Fibroblast of skin of right quadriceps (primary cell): ENCODE data around the gene CPT1B.
"Not testable (repeated sequence)": the region's sequence is repeated elsewhere in the genome, so short reads cannot be mapped to it uniquely, and the experiment has no call there.

Experiments used
- DNase-seq: peaks from one replicate; pipeline ENCODE4 v3.0.0-alpha.2; 2013

Gene CPT1B

DNA sequence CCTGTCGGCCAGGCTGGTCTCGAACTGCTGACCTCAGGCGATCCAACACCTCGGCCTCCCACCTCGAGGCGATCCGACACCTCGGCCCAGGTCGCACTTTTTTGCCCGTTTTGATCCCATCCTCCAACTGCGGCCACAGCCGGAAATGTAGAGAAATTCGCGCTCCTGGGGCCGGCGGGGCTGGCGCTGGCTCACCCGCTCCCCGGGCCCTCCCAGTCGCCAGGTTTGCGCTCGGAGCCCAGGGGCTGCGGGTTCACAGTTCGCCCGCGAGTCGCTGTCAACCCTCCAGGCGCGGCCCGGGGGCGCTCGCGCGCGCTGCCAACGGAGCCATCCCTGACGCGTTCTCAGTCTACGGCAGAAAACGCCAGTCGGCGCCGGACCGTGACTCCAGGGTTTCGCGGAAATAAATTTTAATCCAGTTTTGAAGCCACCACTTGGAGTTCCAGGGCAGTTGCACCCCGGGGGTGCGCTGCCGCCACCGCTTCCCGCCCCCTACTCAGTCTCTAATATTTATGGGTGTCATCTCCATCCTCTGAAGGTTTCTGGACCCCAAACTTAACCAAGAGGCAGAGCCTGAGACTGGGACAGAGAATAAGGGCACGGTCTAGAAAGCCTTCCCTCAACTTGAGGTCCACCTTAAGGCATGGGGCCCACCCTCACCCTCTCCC, 34.0 kb downstream of the CPT1B start:
- peak; percentile 59 for DNase-seq

DNA sequence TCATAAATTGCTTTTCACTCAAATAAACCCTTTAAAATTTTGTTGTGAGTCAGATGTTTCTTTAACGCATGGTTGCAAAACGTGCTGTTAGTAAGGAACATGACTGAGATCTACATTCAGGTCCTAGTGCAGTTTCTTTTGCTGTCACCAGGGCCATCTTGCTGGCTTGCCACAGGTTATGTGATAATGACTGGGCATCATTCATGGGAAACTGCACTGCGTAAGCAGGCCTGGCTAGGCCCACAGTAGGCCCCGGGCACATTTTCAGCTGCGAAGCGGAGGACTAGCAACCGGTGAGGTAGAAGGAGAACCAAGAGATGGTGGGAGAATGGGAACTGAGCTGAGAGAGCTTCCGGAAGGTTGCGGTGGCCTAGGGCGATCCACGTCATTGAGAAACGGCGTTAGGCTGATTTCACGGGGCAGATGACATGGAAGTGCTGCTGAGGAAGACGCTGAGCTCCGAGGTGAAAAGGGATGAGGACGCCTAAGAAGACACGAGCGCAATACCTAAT, 35.8 kb downstream of the CPT1B start:
- no peak for DNase-seq

DNA sequence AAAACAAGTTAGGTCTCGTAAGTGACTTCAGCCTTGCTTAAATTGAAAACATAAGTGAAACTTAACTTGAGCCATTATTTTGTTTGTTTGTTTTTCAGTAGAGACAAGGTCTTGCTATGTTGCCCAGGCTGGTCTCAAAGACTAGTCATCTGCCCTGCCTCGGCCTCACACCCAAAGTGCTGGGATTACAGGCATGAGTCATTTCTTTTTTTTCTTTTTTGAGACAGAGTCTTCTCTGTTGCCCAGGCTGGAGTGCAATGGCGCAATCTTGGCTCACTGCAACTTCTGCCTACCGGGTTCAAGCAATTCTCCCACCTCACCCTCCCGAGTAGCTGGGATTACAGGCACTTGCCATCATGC, 36.6 kb downstream of the CPT1B start:
- DNase-seq, result peak; percentile 82

DNA sequence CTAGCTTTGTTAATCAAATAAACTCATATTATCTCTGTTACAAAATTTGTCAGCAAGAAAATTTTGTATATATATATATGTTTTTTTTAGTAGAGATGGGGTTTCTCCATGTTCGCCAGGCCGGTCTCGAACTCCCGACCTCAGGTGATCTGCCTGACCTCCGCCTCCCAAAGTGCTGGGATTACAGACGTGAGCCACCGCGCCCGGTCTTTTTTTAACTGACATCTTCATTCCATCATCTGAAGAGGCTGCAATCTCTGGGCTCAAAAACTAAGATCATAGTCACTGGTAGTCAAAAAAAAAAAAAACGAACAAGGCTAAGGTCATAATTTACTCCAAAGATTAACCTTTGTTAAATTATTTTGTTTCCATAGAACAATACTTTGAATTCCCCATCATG, 37.8 kb downstream of the CPT1B start:
- no peak for DNase-seq

DNA sequence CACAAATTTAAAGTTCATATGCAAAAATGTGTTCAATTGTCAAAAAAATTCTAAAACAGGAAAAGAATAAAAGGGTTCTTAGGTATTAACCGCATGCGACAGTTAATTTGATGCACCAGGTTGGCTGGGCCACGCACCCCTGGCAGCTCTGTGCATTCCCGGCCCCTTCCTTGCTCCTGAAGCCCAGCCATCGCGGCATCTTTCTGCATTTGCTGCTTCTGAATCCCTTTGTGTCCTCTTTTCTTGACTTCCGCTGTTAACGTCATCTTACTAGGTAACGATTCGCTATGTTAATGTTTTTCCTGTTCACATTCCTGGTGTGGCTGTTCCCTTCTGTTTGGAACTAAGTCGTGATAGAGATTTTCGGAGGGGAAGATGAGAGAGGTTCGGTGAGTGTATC, 40.5 kb downstream of the CPT1B start:
- no peak for DNase-seq

DNA sequence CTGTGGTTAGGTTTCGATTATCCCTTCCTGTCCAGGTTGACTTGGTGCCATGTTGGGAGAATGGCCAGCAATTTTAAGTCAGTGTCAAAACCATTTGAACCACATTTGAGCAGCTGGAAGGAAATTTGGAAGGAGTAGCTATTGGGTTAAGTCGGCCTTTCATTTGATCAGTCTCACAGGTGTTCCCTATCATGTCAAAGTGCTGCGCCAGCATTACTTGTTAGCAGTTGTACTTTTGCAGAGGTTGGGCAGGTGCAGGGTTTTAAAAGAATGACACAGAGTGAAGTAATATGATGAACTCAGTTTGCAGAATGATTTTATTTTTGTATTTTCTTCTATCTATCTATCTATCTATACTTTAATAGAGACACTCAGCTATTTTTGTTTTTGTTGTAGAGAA, 42.0 kb downstream of the CPT1B start:
- no peak for DNase-seq

DNA sequence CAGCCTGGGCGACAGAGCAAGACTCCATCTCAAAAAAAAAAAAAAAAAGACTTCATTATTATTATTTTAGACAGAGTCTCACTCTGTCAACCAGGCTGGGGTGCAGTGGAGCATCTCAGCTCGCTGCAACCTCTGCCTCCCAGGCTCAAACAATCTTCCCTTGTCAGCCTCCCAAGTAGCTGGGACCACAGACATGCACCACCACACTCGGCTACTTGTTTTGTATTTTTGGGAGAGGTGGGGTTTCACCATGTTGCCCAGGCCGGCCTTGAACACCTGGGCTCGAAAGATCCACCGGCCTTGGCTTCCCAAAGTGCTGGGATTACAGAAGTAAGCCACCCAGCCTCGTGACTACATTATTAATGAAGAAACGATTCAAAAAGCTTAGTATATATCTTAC, 43.1 kb downstream of the CPT1B start:
- no peak for DNase-seq

DNA sequence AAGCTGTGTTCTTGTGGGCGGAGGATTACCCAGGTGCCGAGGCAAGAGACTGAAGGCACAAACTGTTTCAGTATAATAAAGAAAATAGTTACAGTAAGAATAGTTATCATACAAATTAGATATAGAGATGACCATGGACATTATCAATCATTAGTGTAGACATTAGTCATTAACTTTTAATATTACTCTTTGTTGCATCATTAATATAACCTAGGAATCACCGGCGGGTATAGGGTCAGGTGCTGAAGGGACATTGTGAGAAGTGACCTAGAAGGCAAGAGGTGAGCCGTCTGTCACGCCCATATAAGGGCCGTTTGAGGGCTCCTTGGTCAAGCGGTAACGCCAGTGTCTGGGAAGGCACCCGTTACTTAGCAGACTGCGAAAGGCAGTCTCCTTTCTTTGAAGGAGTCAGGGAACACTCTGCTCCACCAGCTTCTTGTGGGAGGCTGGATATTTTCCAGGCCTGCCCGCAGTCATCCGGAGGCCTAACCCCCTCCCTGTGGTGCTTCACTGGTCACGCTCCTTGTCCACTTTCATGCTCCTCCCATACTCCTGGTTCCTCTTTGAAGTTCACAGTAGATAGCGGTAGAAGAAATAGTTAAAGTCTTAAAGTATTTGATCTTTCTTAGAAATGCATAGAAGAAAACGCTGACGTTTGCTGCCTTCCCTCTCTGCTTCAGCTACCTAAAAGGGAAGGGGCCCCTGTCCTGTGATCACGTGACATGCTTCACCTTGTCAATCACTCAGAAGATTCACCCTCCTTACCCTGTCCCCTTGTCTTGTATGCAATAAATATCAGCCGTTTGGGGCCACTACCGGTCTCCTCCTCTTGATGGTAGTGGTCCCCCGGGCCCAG, 44.1 kb downstream of the CPT1B start:
- DNase-seq, result not testable (repeated sequence)

DNA sequence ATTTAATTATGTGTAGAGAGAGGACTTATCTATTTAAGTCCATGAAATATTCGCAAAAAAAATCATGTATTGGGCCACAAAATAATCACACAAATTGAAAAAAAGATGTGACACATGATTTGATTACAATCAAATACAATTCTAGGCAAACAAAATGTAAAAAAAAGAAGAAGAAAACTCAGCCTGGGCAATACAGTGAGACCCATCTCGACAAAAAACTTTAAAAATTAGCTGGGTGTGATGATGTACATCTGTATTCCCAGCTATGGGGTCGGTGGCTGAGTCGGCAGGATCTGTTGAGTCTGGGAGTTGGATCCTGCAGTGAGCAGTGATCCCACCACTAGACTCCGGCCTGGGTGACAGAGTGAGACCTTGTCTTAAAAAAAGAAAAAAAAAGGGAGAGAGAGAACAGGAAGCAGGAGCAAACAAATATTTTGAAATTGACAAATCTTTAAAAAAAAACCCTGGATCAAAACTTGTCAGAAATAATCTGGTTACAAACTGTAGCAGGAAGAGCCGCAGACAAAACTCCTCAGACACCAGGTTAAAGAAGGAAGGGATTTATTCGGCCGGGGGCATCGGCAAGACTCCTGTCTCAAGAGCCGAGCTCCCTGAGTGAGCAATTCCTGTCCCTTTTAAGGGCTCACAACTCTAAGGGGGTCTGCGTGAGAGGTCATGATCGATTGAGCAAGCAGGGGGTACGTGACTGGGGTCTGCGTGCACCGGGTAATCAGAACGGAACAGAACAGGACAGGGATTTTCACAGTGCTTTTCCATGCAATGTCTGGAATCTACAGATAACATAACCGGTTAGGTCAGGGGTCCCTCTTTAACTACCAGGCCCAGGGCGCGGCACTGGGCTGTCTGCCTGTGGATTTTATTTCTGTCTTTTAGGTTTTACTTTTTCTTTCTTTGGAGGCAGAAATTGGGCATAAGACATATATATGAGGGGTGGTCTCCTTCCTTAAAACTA, 45.1 kb downstream of the CPT1B start:
- no peak for DNase-seq

DNA sequence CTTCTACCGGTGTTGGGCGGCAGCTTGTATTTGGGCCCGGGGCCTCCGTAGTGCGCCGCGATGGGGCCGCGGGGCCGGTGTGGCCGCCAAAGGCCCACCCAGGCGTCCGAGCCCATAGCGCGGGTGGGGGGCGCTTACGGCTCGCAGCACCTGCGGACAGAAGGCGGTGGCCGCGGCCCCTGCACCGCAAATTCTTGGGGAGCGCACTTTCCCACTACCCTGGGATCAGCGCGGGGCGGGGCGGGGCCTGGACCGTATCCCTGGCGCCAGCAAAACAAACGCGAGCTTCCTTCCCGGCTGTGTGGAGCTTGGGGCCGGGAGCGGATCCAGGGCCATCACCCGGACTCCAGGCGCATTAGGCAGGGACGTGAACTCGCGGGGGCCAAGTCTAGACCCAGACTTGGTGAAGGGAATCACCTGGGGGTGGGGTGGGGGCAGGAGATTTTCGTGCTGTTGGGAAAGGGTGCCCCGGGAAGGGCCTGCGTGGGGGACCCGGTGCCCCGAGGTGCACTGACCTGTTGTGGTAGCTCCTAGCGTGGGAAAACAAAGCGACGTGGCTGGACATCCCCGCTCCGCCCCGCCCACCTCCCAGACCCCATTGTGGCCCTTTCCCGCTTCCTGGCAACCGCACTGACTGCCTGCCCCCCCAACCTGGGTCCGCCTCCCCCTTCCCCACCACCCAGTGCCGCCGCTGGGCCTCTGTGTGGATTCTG, 46.1 kb downstream of the CPT1B start:
- peak; percentile 45 for DNase-seq

DNA sequence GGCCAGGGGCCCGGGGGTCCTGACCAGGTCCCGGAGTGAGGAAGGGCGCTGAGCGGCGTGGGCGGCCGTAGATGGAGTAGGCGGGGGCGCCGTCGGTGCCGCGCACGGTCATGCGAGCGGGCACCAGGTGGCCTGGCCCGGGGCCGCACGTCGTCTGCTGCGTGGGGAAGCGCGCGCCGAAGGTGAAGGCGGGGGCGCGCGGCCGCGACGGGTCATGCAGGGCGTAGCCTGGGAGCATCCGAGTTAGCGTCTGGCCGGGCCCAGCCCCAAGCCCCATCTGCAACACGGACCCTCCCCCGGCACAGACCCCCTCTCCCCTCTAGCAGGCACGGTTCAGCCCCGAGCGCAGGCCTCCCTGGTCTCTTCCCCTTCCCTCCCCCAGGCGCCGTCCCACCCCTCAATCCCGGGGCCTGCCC, 46.7 kb downstream of the CPT1B start:
- no peak for DNase-seq

DNA sequence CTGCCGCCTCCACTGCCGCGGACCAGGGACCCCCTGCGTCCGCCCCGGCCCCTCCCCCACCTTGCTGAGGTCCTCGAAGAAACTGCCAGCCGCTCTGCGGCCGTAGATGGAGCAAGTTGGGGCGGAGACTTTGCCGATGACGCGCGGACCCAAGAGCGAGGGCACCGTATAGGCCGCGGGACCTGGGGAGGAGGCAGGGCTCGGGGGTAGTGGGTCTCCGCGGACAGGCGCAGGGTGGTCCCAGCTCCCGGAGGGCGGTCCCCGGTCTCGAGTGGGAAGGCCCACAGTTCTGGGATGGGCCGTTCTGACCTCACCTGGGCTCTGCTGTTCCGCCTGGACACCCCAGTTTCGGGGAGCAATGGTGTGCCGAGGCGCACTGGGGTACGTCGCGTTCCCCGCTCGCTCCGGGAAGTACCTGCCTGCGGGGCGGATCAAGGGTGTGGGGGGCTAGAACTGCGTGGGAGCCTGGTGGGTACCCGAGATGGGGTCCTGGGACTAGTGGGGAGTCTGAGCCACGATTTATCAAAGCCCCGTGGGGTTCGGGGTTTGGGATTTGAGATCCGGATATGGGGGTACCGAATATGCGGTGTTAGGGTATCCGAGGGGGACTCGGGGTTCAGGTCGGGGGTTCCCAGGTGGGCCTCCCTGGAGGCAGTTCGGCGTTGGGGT, 47.2 kb downstream of the CPT1B start:
- DNase-seq, result peak; percentile 69

DNA sequence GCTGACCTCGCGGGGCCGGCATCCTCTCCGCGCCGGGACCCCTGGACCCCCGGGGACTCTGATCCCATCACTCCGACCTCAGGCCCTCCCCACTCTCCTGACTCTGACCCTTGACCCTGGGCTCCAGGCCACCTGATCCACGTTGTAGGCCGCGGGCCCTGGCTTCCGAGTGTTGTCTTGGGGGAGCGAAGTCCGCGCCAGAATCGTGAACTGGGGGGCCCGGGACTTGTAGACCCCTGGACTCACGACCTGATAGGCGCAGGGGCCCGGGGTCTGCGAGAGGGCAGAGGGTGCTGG, 47.7 kb downstream of the CPT1B start:
- DNase-seq, result no peak

DNA sequence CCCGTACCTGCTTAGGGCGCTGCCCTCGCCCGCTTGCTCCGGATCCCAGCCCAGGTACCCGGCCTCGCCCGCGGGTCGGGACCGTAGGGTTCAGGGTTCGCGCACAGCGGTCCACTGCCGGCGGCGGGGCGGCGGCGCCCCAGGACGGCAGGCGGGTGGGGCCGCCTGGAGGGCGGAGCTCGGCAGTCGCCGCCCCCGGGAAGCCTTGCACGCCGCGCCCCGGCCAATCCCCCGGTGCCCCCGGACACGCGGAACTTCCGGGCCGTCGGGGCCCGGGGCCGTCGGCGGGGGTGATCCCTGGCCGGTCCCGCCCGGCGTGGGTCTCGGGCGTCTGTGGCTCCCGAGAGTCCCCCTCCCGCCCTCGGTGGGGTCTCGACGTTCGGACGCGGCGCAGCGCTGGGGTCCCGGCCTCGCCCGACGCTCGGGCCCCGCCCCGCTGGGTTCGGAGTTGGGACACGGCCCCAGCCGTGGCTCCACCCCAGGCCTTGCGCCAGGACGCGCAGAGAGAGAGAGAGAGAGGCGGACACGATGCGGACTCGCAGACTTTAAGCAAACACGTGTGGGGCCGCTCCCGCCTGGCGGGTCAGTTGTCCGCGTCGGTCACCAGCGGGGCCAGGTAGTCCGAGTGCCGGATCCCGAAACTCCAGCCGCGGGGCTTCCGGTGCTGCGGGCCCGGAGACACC, 48.2 kb downstream of the CPT1B start, which contains the start of gene TYMP:
TYMP (minus strand) TSS at position 116 of the 683 bp plus-strand sequence. CDS start 303 bp downstream, outside the sequence.
- DNase-seq, result peak; percentile 51

DNA sequence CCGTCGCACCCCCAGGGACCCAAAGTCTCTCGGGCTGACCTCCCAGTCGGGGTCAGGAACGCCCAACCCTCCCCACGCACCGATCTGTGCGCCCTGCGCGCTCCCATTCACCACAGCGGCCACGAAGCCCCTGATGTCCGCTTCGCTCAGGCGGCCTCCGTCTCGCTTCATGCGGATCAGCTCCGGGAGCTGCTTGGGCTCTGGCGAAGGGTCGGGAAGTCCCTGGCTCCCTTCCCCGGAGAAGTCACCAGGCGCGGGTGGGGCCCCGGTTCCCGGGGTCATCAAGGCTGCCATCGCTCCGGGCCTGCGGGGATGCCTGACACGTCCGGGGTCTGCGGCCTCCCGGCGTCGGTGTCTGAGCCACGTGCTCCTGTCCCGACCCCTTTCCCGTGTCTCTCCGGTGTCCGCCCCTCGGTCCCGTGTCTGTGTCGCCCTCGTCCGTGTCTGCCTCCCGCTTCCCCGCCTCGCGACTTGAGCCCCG, 48.8 kb downstream of the CPT1B start:
- DNase-seq, result no peak

DNA sequence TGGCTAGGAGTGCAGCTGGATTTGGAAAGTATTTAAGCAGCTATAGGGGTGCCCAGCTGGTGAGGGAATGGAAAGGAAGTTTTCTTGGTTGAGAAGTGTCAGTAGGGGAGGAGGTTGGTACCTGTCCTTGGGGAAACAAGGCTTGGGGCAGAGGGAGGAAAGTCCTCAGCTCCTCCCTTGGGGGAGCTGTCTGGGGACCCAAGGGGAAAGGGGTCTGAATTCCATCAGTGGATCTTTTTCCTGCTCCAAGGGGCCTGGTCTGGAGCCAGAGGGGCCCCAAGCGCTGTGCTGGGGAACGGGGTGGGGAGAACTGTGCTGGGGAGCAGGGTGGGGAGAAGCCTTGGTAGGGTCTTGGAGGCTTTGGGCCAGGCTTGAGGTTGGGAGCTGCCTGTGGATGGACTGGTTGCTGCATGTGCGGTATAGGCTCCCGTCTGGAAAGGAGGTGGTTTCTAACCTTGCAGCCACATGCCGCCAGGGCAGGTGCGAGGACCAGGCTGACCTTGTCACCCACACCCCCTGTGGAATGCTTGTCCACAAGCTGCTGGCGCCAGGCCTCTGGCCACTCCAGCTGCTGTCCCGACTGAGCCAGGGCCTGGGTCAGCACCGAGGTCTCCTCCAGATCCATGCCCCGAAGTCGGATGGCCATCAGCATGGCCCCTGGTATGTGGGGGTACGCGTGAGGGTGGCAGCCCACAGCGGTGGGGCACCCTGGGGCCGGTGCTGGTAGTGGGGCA, 49.4 kb downstream of the CPT1B start:
- no peak for DNase-seq

DNA sequence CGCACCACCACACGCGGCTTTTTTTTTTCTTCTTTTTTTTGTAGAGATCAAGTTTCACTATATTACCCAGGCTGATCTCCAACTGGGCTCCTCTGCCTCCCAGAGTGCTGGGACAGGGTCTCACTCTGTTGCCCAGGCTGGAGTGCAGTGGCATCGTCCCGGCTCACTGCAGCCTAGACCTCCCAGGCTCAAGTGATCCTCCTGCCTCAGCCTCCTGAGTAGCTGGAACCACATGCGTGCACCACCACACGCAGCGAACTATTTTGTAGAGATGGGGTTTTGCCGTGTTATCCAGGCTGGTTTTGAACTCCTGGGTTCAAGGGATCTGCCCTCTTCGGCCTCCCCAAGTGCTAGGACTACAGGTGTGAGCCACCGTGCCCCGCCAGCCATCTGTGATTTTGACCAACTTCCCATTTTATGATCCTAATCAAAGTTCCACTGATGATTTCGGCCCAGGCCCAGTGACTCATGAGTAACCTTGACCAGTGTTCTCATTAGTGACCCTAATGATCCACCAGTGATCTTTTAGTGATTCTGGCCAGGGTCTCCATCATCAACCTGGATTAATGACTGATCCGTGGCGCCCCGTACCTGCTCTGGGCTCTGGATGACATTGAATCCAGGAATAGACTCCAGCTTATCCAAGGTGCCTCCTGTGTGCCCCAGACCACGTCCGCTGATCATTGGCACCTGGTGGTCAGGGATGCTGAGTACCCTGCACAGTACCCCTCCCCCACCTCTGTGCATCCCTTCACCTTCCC, 50.1 kb downstream of the CPT1B start:
- no peak for DNase-seq

DNA sequence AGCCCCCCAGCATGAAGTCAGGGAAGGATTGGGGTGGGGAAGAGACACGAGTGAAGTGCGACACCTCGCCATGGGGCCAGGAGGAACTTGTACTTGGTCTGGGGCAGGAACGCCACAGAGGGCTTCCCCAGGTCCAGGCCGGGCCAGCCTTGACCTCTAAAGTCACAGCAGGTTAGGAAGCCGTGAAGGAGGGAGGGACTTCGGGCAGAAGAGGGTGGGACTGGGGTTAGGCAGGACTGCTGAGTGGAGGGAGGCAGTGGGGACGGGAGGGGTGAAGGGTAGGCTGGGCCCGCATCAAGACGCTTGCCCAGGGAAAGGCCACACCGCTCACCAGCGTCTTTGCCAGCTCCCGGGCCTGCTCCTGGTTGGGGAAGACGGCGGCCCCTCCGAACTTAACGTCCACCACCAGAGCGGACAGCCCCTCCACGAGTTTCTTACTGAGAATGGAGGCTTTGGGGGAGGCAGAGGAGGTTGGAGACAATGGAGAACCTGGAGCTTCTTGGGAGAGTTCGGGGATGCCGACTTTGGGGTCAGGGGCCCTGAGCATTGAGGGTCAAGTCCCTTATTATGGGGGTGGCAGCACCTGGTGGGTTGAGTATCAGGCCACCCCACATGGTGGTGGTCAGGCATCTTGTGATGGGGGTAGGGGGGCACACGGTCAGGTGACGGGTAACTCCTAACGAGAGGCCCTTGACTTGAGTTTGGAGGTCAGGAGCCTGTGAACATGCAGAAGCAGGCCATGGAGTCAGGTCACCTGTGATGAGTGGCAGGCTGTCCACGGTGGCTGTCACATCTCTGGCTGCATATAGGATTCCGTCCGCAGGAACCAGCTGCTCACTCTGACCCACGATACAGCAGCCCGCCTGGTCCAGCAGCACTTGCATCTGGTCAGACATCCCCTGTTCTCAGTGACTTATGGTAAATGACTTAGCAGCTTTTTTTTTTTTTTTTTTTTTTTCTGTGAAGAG, 51.1 kb downstream of the CPT1B start:
- DNase-seq, result no peak
